Fibroblast of pulmonary artery (primary cell): Measurements from ENCODE around the gene VWF.

ENCODE experiments used
- DNase-seq: peaks from one replicate; pipeline ENCODE4 v3.0.0-alpha.2; 2010; ENCODE audit warnings: low read depth
- H3K4me3 ChIP-seq: replicated peaks from 2 replicates; pipeline ENCODE4 v1.5.1; 2011; ENCODE audit warnings: low read depth, mild to moderate bottlenecking, control low read depth, low read length, moderate library complexity
- CTCF ChIP-seq: IDR thresholded peaks from 2 replicates; pipeline ENCODE4 v1.5.1; 2011; ENCODE audit warnings: mild to moderate bottlenecking, control low read depth, low read length, inconsistent platforms; ENCODE audit errors: missing control alignments

The VWF gene

GRCh38 chr12:5905757-5906156, 218.7 kb downstream of the VWF start:
- TF ChIP-seq CTCF, result no peak
- DNase-seq, result no peak

GRCh38 chr12:5904969-5905368, 219.5 kb downstream of the VWF start:
- H3K4me3 ChIP-seq, result no peak overlapping the region
- TF ChIP-seq CTCF, result no peak
- no peak for DNase-seq

More at GRCh38 chr12:5905757-5906156, 218.7 kb downstream of the VWF start:
- no peak overlapping the region for H3K4me3 ChIP-seq

GRCh38 chr12:5904441-5904840, 220.0 kb downstream of the VWF start:
- DNase-seq, result no peak
- TF ChIP-seq CTCF, result no peak
- H3K4me3 ChIP-seq, result no peak overlapping the region

GRCh38 chr12:5902736-5903135, 221.7 kb downstream of the VWF start:
- no peak for TF ChIP-seq CTCF
- DNase-seq, result no peak
- H3K4me3 ChIP-seq, result no peak overlapping the region

GRCh38 chr12:5901416-5901815, 223.1 kb downstream of the VWF start:
- no peak overlapping the region for H3K4me3 ChIP-seq
- no peak for TF ChIP-seq CTCF
- DNase-seq, result no peak

- no peak for TF ChIP-seq CTCF
- no peak for DNase-seq
- no peak overlapping the region for H3K4me3 ChIP-seq
Observed at GRCh38 chr12:5900533-5901205, 223.8 kb downstream of the VWF start.

GRCh38 chr12:5900076-5900475, 224.4 kb downstream of the VWF start:
- H3K4me3 ChIP-seq, result no peak overlapping the region
- TF ChIP-seq CTCF, result no peak
- DNase-seq, result no peak
